HG03175 (cell line): Measurements from ENCODE around the gene BABAM2.

Experiments used
- ATAC-seq: cut with Tn5 transposase; IDR thresholded peaks from one replicate; pipeline ENCODE4 v1.9.1; 2021; ENCODE audit warnings: mild to moderate bottlenecking, moderate library complexity; ENCODE audit not compliant: unreplicated experiment

The BABAM2 gene

DNA sequence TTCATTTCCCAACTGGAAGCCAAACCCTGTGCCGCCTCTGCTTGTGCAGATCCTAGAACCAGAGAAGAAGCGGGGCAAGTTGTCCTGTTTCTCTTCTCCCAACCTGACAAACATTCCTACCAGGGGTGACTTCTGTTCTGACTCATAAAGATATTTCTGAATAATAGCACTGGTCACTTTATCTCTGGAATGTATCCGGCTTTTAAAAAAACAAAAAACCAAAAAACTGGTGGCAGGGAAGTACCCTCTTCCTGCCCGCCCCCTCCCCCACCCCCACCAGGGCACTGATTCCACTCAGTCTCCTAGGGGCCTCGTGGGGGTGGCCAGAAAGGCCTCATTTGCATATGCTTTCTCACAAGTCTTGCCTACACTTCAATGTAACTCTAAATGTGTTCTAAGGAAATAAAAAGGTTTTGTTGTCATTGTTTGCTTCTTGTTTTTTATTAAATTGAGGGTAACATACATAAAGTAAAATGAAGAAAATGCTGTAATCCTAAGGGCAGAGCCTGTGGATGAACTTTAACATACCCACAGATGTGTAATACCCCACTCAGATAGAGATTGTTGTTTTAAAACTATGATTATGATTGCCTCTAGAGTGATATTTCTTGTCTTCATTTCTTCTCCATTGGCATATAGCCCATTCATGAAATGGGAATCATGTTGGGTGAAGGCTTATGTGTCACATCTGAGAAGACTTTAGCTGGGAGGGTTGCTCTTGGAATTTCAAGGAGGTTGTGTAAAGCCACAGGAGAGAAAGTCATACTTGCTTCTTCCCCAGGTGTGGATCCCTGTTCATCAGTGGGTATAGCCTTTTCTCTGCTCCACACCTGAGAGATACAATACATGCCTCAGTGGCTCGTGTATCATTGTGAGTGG is 496.8 kb downstream of the BABAM2 start:
- no peak for ATAC-seq
